Fibroblast of lung (primary cell): ENCODE data around the gene CCDC92.

ENCODE experiments used
- EZH2 ChIP-seq: IDR thresholded peaks from 2 replicates; pipeline ENCODE4 v1.5.1; 2012; ENCODE audit warnings: low read length, control low read depth, mild to moderate bottlenecking; ENCODE audit errors: missing control alignments
- TF ChIP-seq, protein P1 (sequence below), 2 donors: IDR thresholded peaks in 1 of 2; conservative IDR thresholded peaks in 1 of 2; 1 replicate in 1 of 2; 2 replicates in 1 of 2; pipeline ENCODE4 v1.5.1; 2011 to 2012; ENCODE audit warnings: low read length in 2 of 2, control low read depth in 1 of 2, inconsistent platforms in 1 of 2, low read depth in 1 of 2, mild to moderate bottlenecking in 1 of 2

DNA sequence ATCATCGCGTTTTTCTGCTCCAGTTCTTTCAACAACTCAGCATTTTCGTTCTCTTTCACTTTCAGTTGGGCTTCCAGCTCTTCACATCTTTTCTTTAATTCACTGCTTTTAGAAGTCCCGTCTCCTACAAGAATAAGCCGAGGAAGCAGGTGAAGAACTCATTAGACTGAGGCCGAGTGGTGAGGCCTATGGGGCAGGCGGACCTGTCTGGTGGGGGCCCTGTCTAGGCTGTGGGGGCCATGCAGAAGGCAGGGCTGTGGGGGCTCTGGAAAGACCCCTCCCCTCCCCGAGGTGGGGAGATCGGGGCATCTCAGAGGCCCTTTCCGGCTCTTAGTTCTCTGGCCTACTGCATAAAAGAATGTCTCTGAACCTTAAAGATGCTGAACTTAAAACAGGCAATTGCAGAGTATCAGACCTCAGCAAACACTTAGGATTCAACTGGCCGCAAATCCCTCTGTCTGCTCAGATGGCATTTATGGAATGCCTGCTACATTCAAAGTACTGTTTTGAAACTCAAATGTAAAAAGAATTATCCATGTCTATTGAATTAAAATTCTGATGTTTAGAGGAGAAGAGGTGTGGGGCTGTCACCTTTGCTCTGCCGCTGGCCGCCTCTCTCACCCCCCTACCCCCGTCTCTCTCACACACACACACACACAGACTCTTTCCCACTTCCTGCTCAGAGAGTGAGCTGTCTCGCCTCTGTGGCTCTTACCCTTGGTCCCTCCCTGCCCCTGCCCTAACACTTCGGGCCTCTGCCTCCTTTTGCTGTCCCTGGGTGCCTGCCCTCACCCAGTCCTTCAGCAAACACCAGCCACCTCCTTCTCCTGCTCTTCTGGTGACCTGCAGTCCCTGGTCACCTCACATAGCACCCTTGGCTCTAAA, 34.7 kb downstream of the CCDC92 start:
- TF ChIP-seq, protein P1, sequence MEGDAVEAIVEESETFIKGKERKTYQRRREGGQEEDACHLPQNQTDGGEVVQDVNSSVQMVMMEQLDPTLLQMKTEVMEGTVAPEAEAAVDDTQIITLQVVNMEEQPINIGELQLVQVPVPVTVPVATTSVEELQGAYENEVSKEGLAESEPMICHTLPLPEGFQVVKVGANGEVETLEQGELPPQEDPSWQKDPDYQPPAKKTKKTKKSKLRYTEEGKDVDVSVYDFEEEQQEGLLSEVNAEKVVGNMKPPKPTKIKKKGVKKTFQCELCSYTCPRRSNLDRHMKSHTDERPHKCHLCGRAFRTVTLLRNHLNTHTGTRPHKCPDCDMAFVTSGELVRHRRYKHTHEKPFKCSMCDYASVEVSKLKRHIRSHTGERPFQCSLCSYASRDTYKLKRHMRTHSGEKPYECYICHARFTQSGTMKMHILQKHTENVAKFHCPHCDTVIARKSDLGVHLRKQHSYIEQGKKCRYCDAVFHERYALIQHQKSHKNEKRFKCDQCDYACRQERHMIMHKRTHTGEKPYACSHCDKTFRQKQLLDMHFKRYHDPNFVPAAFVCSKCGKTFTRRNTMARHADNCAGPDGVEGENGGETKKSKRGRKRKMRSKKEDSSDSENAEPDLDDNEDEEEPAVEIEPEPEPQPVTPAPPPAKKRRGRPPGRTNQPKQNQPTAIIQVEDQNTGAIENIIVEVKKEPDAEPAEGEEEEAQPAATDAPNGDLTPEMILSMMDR (conservative IDR thresholded peaks at IDR 0.05 in 1 of 2, IDR thresholded peaks at IDR 0.05 in 1 of 2; ENCODE audit: low read depth in 1 of 2, low read length in 2 of 2) = no peak
- TF ChIP-seq EZH2 = no peak
